H9 (cell line): Measurements from ENCODE around the gene TRIM2. TPM values are rescaled to one million over a fixed set of nuclear protein-coding genes. Genes with fewer than 3 reads are reported as not detected.

Experiments
- DNase-seq: peaks from one replicate; pipeline ENCODE4 v3.0.0-alpha.2; 2017
- H2AFZ ChIP-seq: one replicate; pipeline ENCODE4 v1.6.1; 2013; ENCODE audit warnings: mild to moderate bottlenecking, low read length, control low read depth, moderate library complexity
- H2AK5ac ChIP-seq: 2 replicates; pipeline ENCODE4 v1.6.1; 2013; ENCODE audit warnings: low read length, control low read depth, mixed read lengths; ENCODE audit not compliant: insufficient read length
- H2BK120ac ChIP-seq: one replicate; pipeline ENCODE4 v1.6.1; 2013; ENCODE audit warnings: low read depth, mild to moderate bottlenecking, low read length, control low read depth, inconsistent platforms; ENCODE audit not compliant: poor library complexity, severe bottlenecking
- H2BK12ac ChIP-seq: 2 replicates; pipeline ENCODE4 v1.6.1; 2013; ENCODE audit warnings: low read length, control low read depth, mixed read lengths, low read depth; ENCODE audit not compliant: insufficient read length
- H2BK15ac ChIP-seq: 2 replicates; pipeline ENCODE4 v1.6.1; 2013; ENCODE audit warnings: low read depth, low read length, control low read depth
- H2BK20ac ChIP-seq: one replicate; pipeline ENCODE4 v1.6.1; 2013; ENCODE audit warnings: low read depth, mild to moderate bottlenecking, low read length, control low read depth, inconsistent platforms; ENCODE audit not compliant: poor library complexity, severe bottlenecking
- H2BK5ac ChIP-seq: 2 replicates; pipeline ENCODE4 v1.6.1; 2013; ENCODE audit warnings: low read length, control low read depth, mixed read lengths; ENCODE audit not compliant: insufficient read length
- H3K14ac ChIP-seq: 2 replicates; pipeline ENCODE4 v1.6.1; 2013; ENCODE audit warnings: low read length, control low read depth; ENCODE audit not compliant: insufficient read depth
- H3K18ac ChIP-seq: 2 replicates; pipeline ENCODE4 v1.6.1; 2013; ENCODE audit warnings: low read depth, mild to moderate bottlenecking, mixed read lengths, low read length, control low read depth; ENCODE audit not compliant: insufficient read length
- H3K23ac ChIP-seq: 2 replicates; pipeline ENCODE4 v1.6.1; 2013; ENCODE audit warnings: low read length, control low read depth, mixed read lengths, low read depth; ENCODE audit not compliant: insufficient read length
- H3K23me2 ChIP-seq: 2 replicates; pipeline ENCODE4 v1.6.1; 2013; ENCODE audit warnings: low read depth, mild to moderate bottlenecking, mixed read lengths, low read length, control low read depth; ENCODE audit not compliant: insufficient read length, poor library complexity, severe bottlenecking
- H3K27ac ChIP-seq: 2 replicates; pipeline ENCODE4 v1.5.1; 2013; ENCODE audit warnings: low read length, control low read depth, mixed read lengths, low read depth; ENCODE audit not compliant: insufficient read length
- H3K27me3 ChIP-seq: 2 replicates; pipeline ENCODE4 v1.6.1; 2013; ENCODE audit warnings: low read length, control low read depth, inconsistent platforms; ENCODE audit not compliant: insufficient read depth
- H3K4ac ChIP-seq: 2 replicates; pipeline ENCODE4 v1.6.1; 2013; ENCODE audit warnings: low read depth, mild to moderate bottlenecking, control low read depth, inconsistent platforms, low read length, moderate library complexity
- H3K4me1 ChIP-seq: 2 replicates; pipeline ENCODE4 v1.6.1; 2013; ENCODE audit warnings: low read length, control low read depth, inconsistent platforms; ENCODE audit not compliant: insufficient read depth
- H3K4me2 ChIP-seq: 2 replicates; pipeline ENCODE4 v1.6.1; 2013; ENCODE audit warnings: low read length, control low read depth, mixed read lengths; ENCODE audit not compliant: insufficient read length, insufficient read depth
- H3K56ac ChIP-seq: 2 replicates; pipeline ENCODE4 v1.6.1; 2013; ENCODE audit warnings: low read depth, mild to moderate bottlenecking, mixed read lengths, low read length, control low read depth; ENCODE audit not compliant: insufficient read length
- H3K79me1 ChIP-seq: 2 replicates; pipeline ENCODE4 v1.6.1; 2013; ENCODE audit warnings: low read depth, mild to moderate bottlenecking, moderate library complexity, low read length, control low read depth, inconsistent platforms; ENCODE audit not compliant: insufficient read depth, poor library complexity, severe bottlenecking
- H3K79me2 ChIP-seq: 2 replicates; pipeline ENCODE4 v1.6.1; 2013; ENCODE audit warnings: low read length, control low read depth, inconsistent platforms; ENCODE audit not compliant: insufficient read depth
- H3K9ac ChIP-seq: 2 replicates; pipeline ENCODE4 v1.6.1; 2013; ENCODE audit warnings: low read length, control low read depth, mixed read lengths; ENCODE audit not compliant: insufficient read length; ENCODE audit errors: extremely low read depth
- H3K9me3 ChIP-seq: one replicate; pipeline ENCODE4 v1.6.1; 2013; ENCODE audit warnings: low read depth, low read length, inconsistent platforms; ENCODE audit not compliant: control insufficient read depth
- H3T11ph ChIP-seq: one replicate; pipeline ENCODE4 v1.6.1; 2013; ENCODE audit warnings: mild to moderate bottlenecking, low read length, control low read depth, inconsistent platforms
- H4K20me1 ChIP-seq: one replicate; pipeline ENCODE4 v1.6.1; 2013; ENCODE audit not compliant: control insufficient read depth, insufficient read length, insufficient read depth
- H4K5ac ChIP-seq: 2 replicates; pipeline ENCODE4 v1.6.1; 2013; ENCODE audit warnings: low read depth, mild to moderate bottlenecking, mixed read lengths, low read length, control low read depth; ENCODE audit not compliant: insufficient read length
- H4K8ac ChIP-seq: replicated peaks from 2 replicates; pipeline ENCODE4 v1.6.1; 2013; ENCODE audit warnings: low read length, control low read depth, mixed read lengths, low read depth; ENCODE audit not compliant: insufficient read length
- H4K91ac ChIP-seq: 2 replicates; pipeline ENCODE4 v1.6.1; 2013; ENCODE audit warnings: low read depth, mild to moderate bottlenecking, moderate library complexity, mixed read lengths, low read length, control low read depth; ENCODE audit not compliant: insufficient read length
- H3K27ac Mint-ChIP-seq, 3 experiments: 2 replicates in 2 of 3; 3 replicates in 1 of 3; pipeline ENCODE4 v1.8.0; 2020 to 2021; ENCODE audit warnings: mixed read lengths in 3 of 3, mild to moderate bottlenecking in 1 of 3, moderate library complexity in 1 of 3
- H3K27me3 Mint-ChIP-seq: 2 replicates; pipeline ENCODE4 v1.8.0; 2021; ENCODE audit warnings: low read depth, mild to moderate bottlenecking, moderate library complexity, mixed read lengths
- H3K36me3 Mint-ChIP-seq, 3 experiments: 2 replicates in 2 of 3; 3 replicates in 1 of 3; pipeline ENCODE4 v1.8.0; 2020 to 2021; ENCODE audit warnings: low read depth in 3 of 3, mixed read lengths in 3 of 3; ENCODE audit not compliant: insufficient read depth in 1 of 3
- H3K4me1 Mint-ChIP-seq, 2 experiments: 2 replicates each; pipeline ENCODE4 v1.8.0; 2020; ENCODE audit warnings: mixed read lengths in 2 of 2
- H3K4me3 Mint-ChIP-seq, 2 experiments: 2 replicates in 1 of 2; 3 replicates in 1 of 2; pipeline ENCODE4 v1.8.0; 2020 to 2021; ENCODE audit warnings: mild to moderate bottlenecking in 2 of 2, mixed read lengths in 2 of 2, moderate library complexity in 1 of 2
- H3K9me3 Mint-ChIP-seq, 2 experiments: 2 replicates in 1 of 2; 3 replicates in 1 of 2; pipeline ENCODE4 v1.8.0; 2020; ENCODE audit warnings: mild to moderate bottlenecking in 2 of 2, mixed read lengths in 2 of 2, moderate library complexity in 1 of 2
- WGBS: extraction: QIAGEN DNeasy Blood & Tissue Kit; methylation state at CpG from one replicate; pipeline ENCODE4 v1.1.7; 2013; ENCODE audit warnings: missing lambda C conversion rate, low lambda C conversion rate, mixed read lengths; ENCODE audit not compliant: insufficient read length; ENCODE audit errors: extremely low coverage; 5-methylcytosine and 5-hydroxymethylcytosine counted together
- total RNA-seq: library from RNA; stranded (reverse); gene quantifications from 2 replicates; pipeline ENCODE4 v1.2.1, GENCODE V29; 2021
- TF ChIP-seq, protein P1 (sequence below): fragments of 200-600 bp; sonication (generic); conservative IDR thresholded peaks from 3 replicates; pipeline ENCODE4 v1.8.0; 2021; ENCODE audit warnings: antibody characterized with exemption, mild to moderate bottlenecking

Gene TRIM2
- total RNA-seq, 1 experiment from 2014 or later: 28.9 TPM

DNA sequence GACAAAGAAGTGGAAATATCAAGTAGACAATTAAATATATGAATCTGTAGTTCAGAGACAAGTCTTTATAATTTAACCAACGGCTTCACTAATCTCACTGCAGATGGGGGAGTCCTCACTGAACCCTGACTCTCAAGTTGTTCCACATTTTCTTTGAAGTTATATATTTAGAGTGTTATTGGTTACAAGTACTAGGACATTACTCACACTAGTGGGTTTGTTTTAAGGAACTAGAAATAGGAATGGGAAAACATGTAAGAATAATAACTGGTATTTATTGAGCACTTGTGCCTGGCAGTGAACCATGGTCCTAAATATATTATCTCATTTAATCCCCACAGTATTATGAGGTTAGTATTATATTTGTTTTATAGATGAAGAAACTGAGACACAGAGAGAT, 162.2 kb downstream of the TRIM2 start:
- no peak for DNase-seq
- Histone ChIP-seq H2BK5ac (no peak overlapping the region), H4K8ac (no peak overlapping the region), H3K4me2 (no peak overlapping the region), H2BK120ac (no peak overlapping the region), H3K27me3 (no peaks in the 10 kb centered on the region), H3K23me2 (no peaks in the 10 kb centered on the region), H2BK20ac (no peak overlapping the region), H3K79me2 (no peaks in the 10 kb centered on the region), H3K4me1 (no peaks in the 10 kb centered on the region), H2BK12ac (no peak overlapping the region), H3K9ac (no peak overlapping the region), H3K4ac (no peak overlapping the region), H3K27ac (no peak overlapping the region), H4K5ac (no peak overlapping the region), H3K23ac (no peak overlapping the region), H3K18ac (no peak overlapping the region), H3K14ac (no peak overlapping the region), H3K9me3 (no peaks in the 10 kb centered on the region), H3K79me1 (no peaks in the 10 kb centered on the region), H2BK15ac (no peak overlapping the region), H2AK5ac (no peak overlapping the region), H3K56ac (no peak overlapping the region), H4K20me1 (no peaks in the 10 kb centered on the region), H2AFZ (no peak overlapping the region), H3T11ph (no peak overlapping the region), H4K91ac (no peak overlapping the region)
- Mint-ChIP-seq H3K4me1 (no peaks in the 10 kb centered on the region), H3K27ac (no peak overlapping the region), H3K9me3 (no peaks in the 10 kb centered on the region), H3K36me3 (peaks cover 34 to 69% (median 54%) of the 10 kb centered on the region in 3 experiments; a peak in 6 of 7 replicates), H3K27me3 (no peaks in the 10 kb centered on the region), H3K4me3 (no peak overlapping the region)
- WGBS: no CpG with 5 or more reads among the region's 1 CpG
- TF ChIP-seq, protein P1, sequence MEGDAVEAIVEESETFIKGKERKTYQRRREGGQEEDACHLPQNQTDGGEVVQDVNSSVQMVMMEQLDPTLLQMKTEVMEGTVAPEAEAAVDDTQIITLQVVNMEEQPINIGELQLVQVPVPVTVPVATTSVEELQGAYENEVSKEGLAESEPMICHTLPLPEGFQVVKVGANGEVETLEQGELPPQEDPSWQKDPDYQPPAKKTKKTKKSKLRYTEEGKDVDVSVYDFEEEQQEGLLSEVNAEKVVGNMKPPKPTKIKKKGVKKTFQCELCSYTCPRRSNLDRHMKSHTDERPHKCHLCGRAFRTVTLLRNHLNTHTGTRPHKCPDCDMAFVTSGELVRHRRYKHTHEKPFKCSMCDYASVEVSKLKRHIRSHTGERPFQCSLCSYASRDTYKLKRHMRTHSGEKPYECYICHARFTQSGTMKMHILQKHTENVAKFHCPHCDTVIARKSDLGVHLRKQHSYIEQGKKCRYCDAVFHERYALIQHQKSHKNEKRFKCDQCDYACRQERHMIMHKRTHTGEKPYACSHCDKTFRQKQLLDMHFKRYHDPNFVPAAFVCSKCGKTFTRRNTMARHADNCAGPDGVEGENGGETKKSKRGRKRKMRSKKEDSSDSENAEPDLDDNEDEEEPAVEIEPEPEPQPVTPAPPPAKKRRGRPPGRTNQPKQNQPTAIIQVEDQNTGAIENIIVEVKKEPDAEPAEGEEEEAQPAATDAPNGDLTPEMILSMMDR: no peak
